ENCODE measurements around the gene SERPINB1. TPM values are rescaled to one million over a fixed set of nuclear protein-coding genes. Genes with fewer than 3 reads are reported as not detected.

The SERPINB1 gene
- total and polyA plus RNA-seq, 10 donors: 54.9 to 194 (median 98.0) TPM

DNA sequence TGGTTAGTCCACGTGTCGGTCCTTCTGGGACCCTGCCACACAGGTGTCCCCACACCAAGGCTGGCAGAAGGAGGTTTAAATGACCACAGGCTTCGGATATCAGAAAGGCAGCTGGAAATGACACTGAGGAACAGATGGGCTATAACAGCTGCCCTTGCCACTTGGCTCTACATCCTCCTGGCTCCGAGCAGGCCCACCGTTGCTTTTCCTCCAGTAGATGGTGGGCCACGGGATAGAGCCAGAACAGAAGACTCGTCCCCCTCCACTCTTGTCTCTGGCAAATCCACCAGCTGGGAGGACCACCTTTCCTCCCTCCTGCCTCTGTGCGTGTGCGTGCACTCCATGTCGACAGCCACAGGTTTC, 58.9 kb downstream of the SERPINB1 start:
- no peak overlapping the region for H3K4me3 ChIP-seq
- H3K27me3 ChIP-seq (replicated peaks in 1 of 7): no peaks in the 10 kb centered on the region
- no peak for TF ChIP-seq POLR2AphosphoS5 (IDR thresholded peaks at IDR 0.05)
- no peak for TF ChIP-seq CTCF (IDR thresholded peaks at IDR 0.05 in 8 of 11, conservative IDR thresholded peaks at IDR 0.05 in 3 of 11)
- TF ChIP-seq POLR2A (IDR thresholded peaks at IDR 0.05): no peak
- DNase-seq: no peak
- intact Hi-C loops (cut with DNase I; ENCODE audit: low total_unique reads): no loop called here
- H3K4me1 ChIP-seq: peaks cover 0 to 19% (median 7%) of the 10 kb centered on the region in 6 donors
- WGBS, 5 donors: 61 to 78% (median 62%) methylated on average over 8 to 10 of the region's 10 CpGs
- H3K27ac ChIP-seq: peak overlapping the region in 1 of 8 donors; percentile 38
- no peaks in the 10 kb centered on the region for H3K9me3 ChIP-seq
- peaks cover 0 to 98% (median 47%) of the 10 kb centered on the region in 6 donors for H3K36me3 ChIP-seq

- peaks cover 0 to 99% (median 47%) of the 10 kb centered on the region in 6 donors for H3K36me3 ChIP-seq
- WGBS, 5 donors: 79 to 93% (median 86%) methylated on average over 9 of the region's 9 CpGs
- no peak overlapping the region for H3K27ac ChIP-seq
- TF ChIP-seq CTCF (IDR thresholded peaks at IDR 0.05 in 8 of 11, conservative IDR thresholded peaks at IDR 0.05 in 3 of 11): no peak
- TF ChIP-seq POLR2A (IDR thresholded peaks at IDR 0.05): no peak
- no peak for TF ChIP-seq POLR2AphosphoS5 (IDR thresholded peaks at IDR 0.05)
- no peaks in the 10 kb centered on the region for H3K9me3 ChIP-seq
- H3K4me3 ChIP-seq: no peak overlapping the region
- DNase-seq: no peak
- no peaks in the 10 kb centered on the region for H3K27me3 ChIP-seq (replicated peaks in 1 of 7)
- intact Hi-C loops (cut with DNase I; ENCODE audit: low total_unique reads): no loop called here
- peaks cover 0 to 19% (median 7%) of the 10 kb centered on the region in 6 donors for H3K4me1 ChIP-seq
These were observed 59.3 kb downstream of the SERPINB1 start for GRCh38 chr6:2782356-2782708.

Small RNAs within 50 kb of the gene (microRNA-seq; reads per million reads assigned to microRNA genes)
- 1.1 to 2.9 (median 1.4) reads per million in 3 donors for gene MIR4645

Small RNAs within 50 kb of the gene (small RNA-seq; reads per million reads assigned to genes)
- gene MIR4645: 0.76 to 1.3 (median 1.1) reads per million in 4 donors

Other genes starting within 250 kb of the SERPINB1 start
- 1 to 10 TPM in 4 of 7 donors, under 1 TPM in 3; 0.57 to 1.9 (median 1.2) TPM for gene MYLK4, start 90.9 kb downstream of the SERPINB1 start, total RNA-seq
- under 1 TPM; 0.21 to 0.76 (median 0.38) TPM for gene MYLK4, start 90.9 kb downstream of the SERPINB1 start, polyA plus RNA-seq
- gene WRNIP1, start 76.5 kb downstream of the SERPINB1 start, total RNA-seq: 10 to 100 TPM; 31.4 to 39.9 (median 33.6) TPM
- 10 to 100 TPM; 41.5 to 47.7 (median 44.2) TPM for gene WRNIP1, start 76.5 kb downstream of the SERPINB1 start, polyA plus RNA-seq
- gene SERPINB9, start 61.4 kb upstream of the SERPINB1 start, total RNA-seq: 10 to 100 TPM; 43.0 to 75.7 (median 55.4) TPM
- 10 to 100 TPM; 16.2 to 22.4 (median 17.0) TPM for gene SERPINB9, start 61.4 kb upstream of the SERPINB1 start, polyA plus RNA-seq
- gene SERPINB6, start 129.7 kb upstream of the SERPINB1 start, total RNA-seq: 100 to 1,000 TPM; 145 to 222 (median 188) TPM
- 100 to 1,000 TPM; 111 to 256 (median 193) TPM for gene SERPINB6, start 129.7 kb upstream of the SERPINB1 start, polyA plus RNA-seq
- gene NQO2, start 158.0 kb upstream of the SERPINB1 start, total RNA-seq: 10 to 100 TPM; 21.3 to 55.1 (median 37.2) TPM
- 10 to 100 TPM; 16.3 to 26.0 (median 17.0) TPM for gene NQO2, start 158.0 kb upstream of the SERPINB1 start, polyA plus RNA-seq
- 10 to 100 TPM; 24.7 to 37.1 (median 29.8) TPM for gene RIPK1, start 226.6 kb upstream of the SERPINB1 start, total RNA-seq
- 10 to 100 TPM in 2 of 3 donors, 1 to 10 TPM in 1; 8.7 to 14.5 (median 11.5) TPM for gene RIPK1, start 226.6 kb upstream of the SERPINB1 start, polyA plus RNA-seq